Gastroesophageal sphincter (tissue), 4 donors: ENCODE data around the gene CEMIP. TPM values are rescaled to one million over a fixed set of nuclear protein-coding genes. Genes with fewer than 3 reads are reported as not detected.

Source experiments
- ATAC-seq: fragments of 150-250 bp; one replicate; pipeline ENCODE4 v1.9.1; 2016; ENCODE audit warnings: mild to moderate bottlenecking, moderate library complexity
- H3K27ac ChIP-seq, 4 donors: fragments of 200-600 bp; sonication (generic) in 3 of 4; 1 replicate in 3 of 4; 2 replicates in 1 of 4; pipeline ENCODE4 v1.5.1; 2016 to 2019
- H3K27me3 ChIP-seq: fragments of 200-600 bp; sonication (generic); one replicate; pipeline ENCODE4 v1.5.1; 2019
- H3K36me3 ChIP-seq, 2 donors: fragments of 200-600 bp; sonication (generic); one replicate each; pipeline ENCODE4 v1.5.1; 2019; ENCODE audit warnings: control low read depth in 1 of 2
- H3K4me1 ChIP-seq, 3 donors: fragments of 200-600 bp; sonication (generic); 1 replicate in 2 of 3; 2 replicates in 1 of 3; pipeline ENCODE4 v1.5.1; 2016 to 2019; ENCODE audit warnings: control low read depth in 2 of 3
- H3K4me3 ChIP-seq, 2 donors: fragments of 200-600 bp; sonication (generic); one replicate each; pipeline ENCODE4 v1.5.1; 2019; ENCODE audit warnings: mild to moderate bottlenecking in 1 of 2, moderate library complexity in 1 of 2
- H3K9me3 ChIP-seq, 3 donors: fragments of 200-600 bp; sonication (generic); one replicate each; pipeline ENCODE4 v1.5.1; 2017 to 2019; ENCODE audit warnings: control low read depth in 2 of 3
- EP300 ChIP-seq: sonication (generic); formaldehyde crosslinking; IDR thresholded peaks from one replicate; pipeline ENCODE4 v1.6.1; 2017; ENCODE audit warnings: antibody characterized with exemption, mild to moderate bottlenecking
- POLR2A ChIP-seq, 2 donors: fragments of 450-650 bp; IDR thresholded peaks; one replicate each; pipeline ENCODE4 v1.6.1; 2017; ENCODE audit warnings: antibody characterized with exemption in 2 of 2, mild to moderate bottlenecking in 2 of 2, moderate library complexity in 1 of 2
- POLR2AphosphoS5 ChIP-seq: sonication (generic); formaldehyde crosslinking; IDR thresholded peaks from one replicate; pipeline ENCODE4 v1.6.1; 2017; ENCODE audit warnings: antibody characterized with exemption
- WGBS, 2 donors: methylation state at CpG; one replicate each; pipeline ENCODE4 v1.1.5; 2018; ENCODE audit warnings: low coverage in 1 of 2; 5-methylcytosine and 5-hydroxymethylcytosine counted together
- total RNA-seq, 4 donors: library from RNA; depleted of rRNA; stranded (reverse); fragments of >200 nt; gene quantifications; one replicate each; pipeline ENCODE4 v1.1.0, GENCODE V29; 2016
- TF ChIP-seq, protein P1 (sequence below), 4 experiments: fragments of 200-600 bp in 2 of 4; fragments of 450-650 bp in 2 of 4; sonication (generic) in 1 of 4; IDR thresholded peaks; one replicate each; pipeline ENCODE4 v1.5.1; 2017 to 2019; ENCODE audit warnings: antibody characterized with exemption in 4 of 4, mild to moderate bottlenecking in 2 of 4, moderate library complexity in 2 of 4

CEMIP gene
- total RNA-seq, 4 donors from 2014 or later: 0.35 to 0.54 TPM; not detected in 2

DNA sequence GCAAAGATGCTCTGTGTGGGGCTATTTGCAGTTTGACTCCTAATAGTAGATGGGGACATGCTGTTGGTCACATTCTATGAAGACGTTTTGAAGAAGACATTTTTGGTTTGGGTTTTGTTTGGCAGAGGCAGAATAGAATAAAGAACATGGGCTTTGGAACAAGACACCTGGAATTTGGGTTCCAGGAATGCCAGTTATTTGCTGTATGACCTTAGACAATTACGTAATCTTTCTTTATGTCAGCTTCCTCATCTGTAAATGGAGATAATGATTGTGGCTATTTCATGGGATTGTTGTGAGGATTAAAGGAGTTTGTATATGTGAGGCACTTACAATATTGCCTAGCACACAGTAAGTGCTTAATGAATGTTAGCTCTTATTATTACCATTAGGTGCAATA is 118.9 kb downstream of the CEMIP start:
- no peak for ATAC-seq

DNA sequence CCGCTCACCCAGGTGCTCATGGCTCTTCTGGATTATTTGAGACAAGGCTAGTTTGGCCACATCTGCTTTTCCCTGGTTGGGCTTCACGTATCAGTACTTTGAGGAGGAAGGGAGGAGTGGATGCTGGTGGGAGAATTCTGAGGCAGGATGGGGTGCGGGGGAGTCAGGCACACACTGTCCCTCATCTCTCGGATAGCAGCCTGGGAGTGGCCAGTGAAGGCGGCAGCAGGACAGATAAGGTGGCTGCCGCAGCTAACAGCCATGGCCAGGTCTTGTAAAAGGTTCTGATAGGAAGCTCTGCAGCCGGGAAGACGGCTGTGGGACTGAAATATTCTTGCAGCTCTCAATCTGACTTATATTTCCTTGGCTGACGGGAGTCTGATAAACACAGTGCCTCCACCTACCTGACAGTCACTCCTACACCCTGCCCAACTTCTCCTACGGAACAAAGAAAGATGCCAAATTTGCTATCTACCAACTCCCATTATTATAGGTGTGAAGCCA is 123.2 kb downstream of the CEMIP start:
- Histone ChIP-seq H3K4me3 (no peak overlapping the region), H3K27ac (no peak overlapping the region), H3K9me3 (no peaks in the 10 kb centered on the region), H3K4me1 (no peaks in the 10 kb centered on the region), H3K27me3 (no peaks in the 10 kb centered on the region), H3K36me3 (peaks cover 0 to 44% of the 10 kb centered on the region in 2 donors)
- ATAC-seq: no peak
- WGBS, 2 donors: 84 to 97% methylated on average over 7 to 9 of the region's 10 CpGs
- TF ChIP-seq, protein P1, sequence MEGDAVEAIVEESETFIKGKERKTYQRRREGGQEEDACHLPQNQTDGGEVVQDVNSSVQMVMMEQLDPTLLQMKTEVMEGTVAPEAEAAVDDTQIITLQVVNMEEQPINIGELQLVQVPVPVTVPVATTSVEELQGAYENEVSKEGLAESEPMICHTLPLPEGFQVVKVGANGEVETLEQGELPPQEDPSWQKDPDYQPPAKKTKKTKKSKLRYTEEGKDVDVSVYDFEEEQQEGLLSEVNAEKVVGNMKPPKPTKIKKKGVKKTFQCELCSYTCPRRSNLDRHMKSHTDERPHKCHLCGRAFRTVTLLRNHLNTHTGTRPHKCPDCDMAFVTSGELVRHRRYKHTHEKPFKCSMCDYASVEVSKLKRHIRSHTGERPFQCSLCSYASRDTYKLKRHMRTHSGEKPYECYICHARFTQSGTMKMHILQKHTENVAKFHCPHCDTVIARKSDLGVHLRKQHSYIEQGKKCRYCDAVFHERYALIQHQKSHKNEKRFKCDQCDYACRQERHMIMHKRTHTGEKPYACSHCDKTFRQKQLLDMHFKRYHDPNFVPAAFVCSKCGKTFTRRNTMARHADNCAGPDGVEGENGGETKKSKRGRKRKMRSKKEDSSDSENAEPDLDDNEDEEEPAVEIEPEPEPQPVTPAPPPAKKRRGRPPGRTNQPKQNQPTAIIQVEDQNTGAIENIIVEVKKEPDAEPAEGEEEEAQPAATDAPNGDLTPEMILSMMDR (IDR thresholded peaks at IDR 0.05): no peak
- TF ChIP-seq EP300 (no peak), POLR2A (IDR thresholded peaks at IDR 0.05) (no peak), POLR2AphosphoS5 (no peak)

More for the DNA sequence above, 118.9 kb downstream of the CEMIP start:
- peaks cover 0 to 27% of the 10 kb centered on the region in 2 donors for H3K36me3 ChIP-seq
- H3K27ac ChIP-seq: no peak overlapping the region
- no peak overlapping the region for H3K4me3 ChIP-seq
- peaks cover 0 to 8% (median 0%) of the 10 kb centered on the region in 3 donors for H3K9me3 ChIP-seq
- WGBS, 2 donors: 83% methylated on average over 2 of the region's 2 CpGs
- TF ChIP-seq, protein P1 (IDR thresholded peaks at IDR 0.05): no peak
- TF ChIP-seq POLR2A (IDR thresholded peaks at IDR 0.05) (no peak), EP300 (no peak), POLR2AphosphoS5 (no peak)
- H3K27me3 ChIP-seq: no peaks in the 10 kb centered on the region
- no peaks in the 10 kb centered on the region for H3K4me1 ChIP-seq

DNA sequence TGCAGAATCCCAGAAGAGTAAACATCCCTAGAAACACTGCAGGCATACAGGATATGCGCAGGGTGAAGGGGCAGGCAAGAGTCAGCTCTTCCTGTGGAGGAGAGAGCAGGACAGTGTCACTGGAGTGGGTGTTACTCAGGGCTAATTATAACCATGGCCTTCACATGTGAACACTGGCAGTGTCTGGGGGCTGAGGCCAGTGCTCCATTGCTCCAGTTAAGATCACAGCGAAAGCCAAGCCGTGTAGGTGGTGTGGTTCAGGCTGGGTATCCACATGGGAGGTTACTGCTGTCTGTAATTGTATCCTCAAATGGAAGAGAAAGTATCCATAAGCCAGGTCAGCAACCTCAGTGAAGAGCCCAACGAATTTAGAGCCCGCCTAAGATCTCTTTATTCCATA is 125.8 kb downstream of the CEMIP start:
- WGBS, 2 donors: 86 to 94% methylated on average over 3 to 4 of the region's 5 CpGs
- H3K36me3 ChIP-seq: peaks cover 0 to 64% of the 10 kb centered on the region in 2 donors
- no peaks in the 10 kb centered on the region for H3K9me3 ChIP-seq
- no peak overlapping the region for H3K4me3 ChIP-seq
- H3K27ac ChIP-seq: no peak overlapping the region
- H3K27me3 ChIP-seq: no peaks in the 10 kb centered on the region
- no peak for ATAC-seq
- no peaks in the 10 kb centered on the region for H3K4me1 ChIP-seq
- TF ChIP-seq EP300 (no peak), POLR2AphosphoS5 (no peak), POLR2A (IDR thresholded peaks at IDR 0.05) (no peak)
- TF ChIP-seq, protein P1 (IDR thresholded peaks at IDR 0.05): no peak

DNA sequence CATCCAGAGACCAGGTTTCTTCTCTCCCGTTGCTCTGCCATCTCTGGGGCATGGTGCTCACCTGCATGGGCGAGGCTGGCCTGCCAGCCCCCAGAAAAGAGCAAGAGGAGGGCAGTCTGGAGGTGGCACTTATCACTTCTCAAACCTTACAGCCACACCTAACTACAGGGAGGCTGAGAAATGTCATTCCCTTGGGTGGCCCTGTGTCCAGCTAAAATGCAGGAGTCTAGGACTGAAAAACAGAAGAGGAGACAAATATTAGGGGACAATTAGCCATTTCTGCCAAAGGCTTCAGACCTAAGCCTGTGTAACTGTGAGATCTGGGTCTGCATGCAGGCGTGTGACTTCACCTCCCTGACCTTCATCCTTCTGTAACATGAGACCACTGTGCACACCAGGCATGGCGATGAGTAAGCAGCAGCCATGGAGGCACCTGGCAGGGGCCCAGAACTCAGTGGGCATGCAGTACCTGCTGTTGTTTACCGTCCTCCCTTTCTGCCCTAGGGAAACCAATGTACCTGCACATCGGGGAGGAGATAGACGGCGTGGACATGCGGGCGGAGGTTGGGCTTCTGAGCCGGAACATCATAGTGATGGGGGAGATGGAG is 127.1 kb downstream of the CEMIP start:
- H3K27ac ChIP-seq: no peak overlapping the region
- ATAC-seq: no peak
- WGBS, 2 donors: 80 to 100% methylated on average over 1 to 3 of the region's 11 CpGs
- H3K4me1 ChIP-seq: no peaks in the 10 kb centered on the region
- TF ChIP-seq POLR2A (IDR thresholded peaks at IDR 0.05) (no peak), EP300 (no peak), POLR2AphosphoS5 (no peak)
- TF ChIP-seq, protein P1 (IDR thresholded peaks at IDR 0.05): no peak
- H3K27me3 ChIP-seq: no peaks in the 10 kb centered on the region
- H3K36me3 ChIP-seq: peaks cover 0 to 72% of the 10 kb centered on the region in 2 donors
- H3K9me3 ChIP-seq: no peaks in the 10 kb centered on the region
- no peak overlapping the region for H3K4me3 ChIP-seq

DNA sequence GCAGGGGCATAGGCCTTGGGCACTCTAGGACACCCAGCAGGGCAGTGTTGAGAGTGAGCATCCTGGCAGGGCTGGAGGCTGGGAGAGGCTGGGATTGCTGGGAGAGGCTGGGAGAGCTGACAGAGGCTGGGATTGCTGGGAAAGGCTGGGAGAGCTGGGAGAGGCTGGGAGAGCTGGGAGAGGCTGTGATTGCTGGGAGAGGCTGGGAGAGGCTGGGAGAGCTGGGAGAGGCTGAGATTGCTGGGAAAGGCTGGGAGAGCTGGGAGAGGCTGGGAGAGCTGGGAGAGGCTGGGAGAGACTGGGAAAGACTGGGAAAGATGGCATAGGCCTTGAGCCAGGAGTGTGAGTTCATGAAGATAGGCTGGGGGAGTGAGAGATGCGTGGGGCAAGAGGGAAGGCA is 132.7 kb downstream of the CEMIP start:
- no peak for TF ChIP-seq POLR2A (IDR thresholded peaks at IDR 0.05)
- no peak for TF ChIP-seq POLR2AphosphoS5
- TF ChIP-seq, protein P1 (IDR thresholded peaks at IDR 0.05): no peak
- TF ChIP-seq EP300: no peak
- 100% methylated on average over 1 of the region's 1 CpG; no CpG with 5 or more reads in 1 of the 2 donors for WGBS, 2 donors
- Histone ChIP-seq H3K9me3 (no peaks in the 10 kb centered on the region), H3K27me3 (no peaks in the 10 kb centered on the region), H3K27ac (no peak overlapping the region), H3K4me3 (no peak overlapping the region), H3K36me3 (peaks cover 0 to 37% of the 10 kb centered on the region in 2 donors), H3K4me1 (no peaks in the 10 kb centered on the region)
- no peak for ATAC-seq
